ENCODE measurements around the gene PLXNA2. TPM values are rescaled to one million over a fixed set of nuclear protein-coding genes. Genes with fewer than 3 reads are reported as not detected.

The PLXNA2 gene
- total and polyA plus RNA-seq, 8 donors, result 48.7 to 137 (median 72.9) TPM

GRCh38 chr1:208033236-208033635, 210.9 kb downstream of the PLXNA2 start:
- ATAC-seq, result no peak
- no peaks in the 10 kb centered on the region for H3K9me3 ChIP-seq
- no peak for TF ChIP-seq CTCF (IDR thresholded peaks at IDR 0.05)

GRCh38 chr1:208031932-208032320, 212.3 kb downstream of the PLXNA2 start:
- TF ChIP-seq CTCF (IDR thresholded peaks at IDR 0.05), result no peak
- DNase-seq (no peak), ATAC-seq (no peak), FAIRE-seq (no peak)
- Histone ChIP-seq H3K4me1 (peaks cover 0 to 10% (median 0%) of the 10 kb centered on the region in 3 donors), H3K27me3 (no peaks in the 10 kb centered on the region), H3K9me3 (no peaks in the 10 kb centered on the region), H3K4me3 (no peak overlapping the region), H3K36me3 (peaks cover 0 to 76% (median 20%) of the 10 kb centered on the region in 3 donors), H3K27ac (no peak overlapping the region)
- intact Hi-C loops (cut with DNase I), result no loop called here
- 84 to 85% methylated on average over 4 of the region's 4 CpGs for whole genome bisulfite sequencing, 2 donors

More at GRCh38 chr1:208033236-208033635, 210.9 kb downstream of the PLXNA2 start:
- Histone ChIP-seq H3K36me3 (peaks cover 0 to 64% (median 17%) of the 10 kb centered on the region in 3 donors), H3K27ac (no peak overlapping the region), H3K27me3 (no peaks in the 10 kb centered on the region), H3K4me3 (no peak overlapping the region), H3K4me1 (peaks cover 0 to 10% (median 0%) of the 10 kb centered on the region in 3 donors)
- peak in 1 of 6 donors; percentile 51 for DNase-seq
- 96 to 97% methylated on average over 10 of the region's 10 CpGs for WGBS, 2 donors
- intact Hi-C loops (cut with DNase I), result no loop called here
- no peak for FAIRE-seq

GRCh38 chr1:208031316-208031931, 212.8 kb downstream of the PLXNA2 start:
- H3K4me1 ChIP-seq, result peaks cover 0 to 7% (median 0%) of the 10 kb centered on the region in 3 donors
- no peaks in the 10 kb centered on the region for H3K27me3 ChIP-seq
- ATAC-seq (no peak), DNase-seq (no peak), FAIRE-seq (no peak)
- intact Hi-C loops (cut with DNase I), result no loop called here
- H3K36me3 ChIP-seq, result peaks cover 0 to 79% (median 19%) of the 10 kb centered on the region in 3 donors
- H3K9me3 ChIP-seq, result no peaks in the 10 kb centered on the region
- no peak for TF ChIP-seq CTCF (IDR thresholded peaks at IDR 0.05)
- no peak overlapping the region for H3K27ac ChIP-seq
- 87% methylated on average over 10 of the region's 10 CpGs for WGBS, 2 donors
- no peak overlapping the region for H3K4me3 ChIP-seq

GRCh38 chr1:208030288-208031091, 213.7 kb downstream of the PLXNA2 start:
- intact Hi-C loops (cut with DNase I), result no loop called here
- 78 to 86% methylated on average over 12 of the region's 12 CpGs for WGBS, 2 donors

More at GRCh38 chr1:208030288-208031091, 213.7 kb downstream of the PLXNA2 start:
- no peak for DNase-seq
- Histone ChIP-seq H3K27me3 (no peaks in the 10 kb centered on the region), H3K4me3 (no peak overlapping the region), H3K27ac (peak overlapping the region in 2 of 4 donors; percentile 1 to 18), H3K4me1 (no peaks in the 10 kb centered on the region), H3K36me3 (peaks cover 0 to 82% (median 19%) of the 10 kb centered on the region in 3 donors), H3K9me3 (no peaks in the 10 kb centered on the region)
- ATAC-seq, result peak in 3 of 4 donors; percentile 7 to 33 (median 13)
- TF ChIP-seq CTCF (IDR thresholded peaks at IDR 0.05), result no peak
- no peak for FAIRE-seq

Data from pancreas (tissue), 10 donors.